Ovary (tissue), 3 donors: Measurements from ENCODE around the gene AP3M1.

Experiments
- EP300 ChIP-seq: sonication (generic); formaldehyde crosslinking; IDR thresholded peaks from one replicate; pipeline ENCODE4 v1.6.1; 2017; ENCODE audit warnings: antibody characterized with exemption
- TF ChIP-seq, protein P1 (sequence below), 3 donors: fragments of 450-650 bp in 2 of 3; fragments of 200-600 bp in 1 of 3; IDR thresholded peaks; one replicate each; pipeline versions ENCODE4 v1.5.1 to v1.8.0; 2016 to 2022; ENCODE audit warnings: antibody characterized with exemption in 3 of 3, mild to moderate bottlenecking in 1 of 3
- donor health status: DM: no; HTN: no; CAD: no.

GRCh38 chr10:74175510-74176379 lies 25.1 kb upstream of the AP3M1 start:
- TF ChIP-seq, protein P1, sequence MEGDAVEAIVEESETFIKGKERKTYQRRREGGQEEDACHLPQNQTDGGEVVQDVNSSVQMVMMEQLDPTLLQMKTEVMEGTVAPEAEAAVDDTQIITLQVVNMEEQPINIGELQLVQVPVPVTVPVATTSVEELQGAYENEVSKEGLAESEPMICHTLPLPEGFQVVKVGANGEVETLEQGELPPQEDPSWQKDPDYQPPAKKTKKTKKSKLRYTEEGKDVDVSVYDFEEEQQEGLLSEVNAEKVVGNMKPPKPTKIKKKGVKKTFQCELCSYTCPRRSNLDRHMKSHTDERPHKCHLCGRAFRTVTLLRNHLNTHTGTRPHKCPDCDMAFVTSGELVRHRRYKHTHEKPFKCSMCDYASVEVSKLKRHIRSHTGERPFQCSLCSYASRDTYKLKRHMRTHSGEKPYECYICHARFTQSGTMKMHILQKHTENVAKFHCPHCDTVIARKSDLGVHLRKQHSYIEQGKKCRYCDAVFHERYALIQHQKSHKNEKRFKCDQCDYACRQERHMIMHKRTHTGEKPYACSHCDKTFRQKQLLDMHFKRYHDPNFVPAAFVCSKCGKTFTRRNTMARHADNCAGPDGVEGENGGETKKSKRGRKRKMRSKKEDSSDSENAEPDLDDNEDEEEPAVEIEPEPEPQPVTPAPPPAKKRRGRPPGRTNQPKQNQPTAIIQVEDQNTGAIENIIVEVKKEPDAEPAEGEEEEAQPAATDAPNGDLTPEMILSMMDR (IDR thresholded peaks at IDR 0.05): no peak
- TF ChIP-seq EP300: no peak
